Aorta (tissue), 5 donors: ENCODE results near the gene OR10H5. TPM values are rescaled to one million over a fixed set of nuclear protein-coding genes. Genes with fewer than 3 reads are reported as not detected.
"Not testable (repeated sequence)": the region's sequence is repeated elsewhere in the genome, so short reads cannot be mapped to it uniquely, and the experiment has no call there.

Experiments used
- ATAC-seq: fragments of 200-7000 bp; cut with Tn5 transposase; one replicate; pipeline ENCODE4 v1.9.1; 2022; ENCODE audit warnings: moderate library complexity; ENCODE audit not compliant: low FRiP score
- DNase-seq, 2 donors: peaks; one replicate each; pipeline ENCODE4 v3.0.0-alpha.2; 2020
- H3K27ac ChIP-seq, 2 donors: one replicate each; pipeline ENCODE4 v1.5.1; 2013; ENCODE audit warnings: low read length in 2 of 2, mild to moderate bottlenecking in 2 of 2, moderate library complexity in 2 of 2, control low read depth in 1 of 2, inconsistent platforms in 1 of 2, low read depth in 1 of 2
- H3K27me3 ChIP-seq, 2 donors: one replicate each; pipeline ENCODE4 v1.6.1; 2013; ENCODE audit warnings: control low read depth in 1 of 2, low read length in 1 of 2, mild to moderate bottlenecking in 1 of 2, moderate library complexity in 1 of 2; ENCODE audit not compliant: insufficient read depth in 2 of 2, control insufficient read depth in 1 of 2
- H3K36me3 ChIP-seq, 2 donors: one replicate each; pipeline ENCODE4 v1.6.1; 2013; ENCODE audit warnings: control low read depth in 1 of 2, low read length in 1 of 2, mild to moderate bottlenecking in 1 of 2; ENCODE audit not compliant: insufficient read depth in 2 of 2, control insufficient read depth in 1 of 2
- H3K4me1 ChIP-seq, 2 donors: one replicate each; pipeline ENCODE4 v1.6.1; 2013; ENCODE audit warnings: low read length in 2 of 2, control low read depth in 1 of 2, mild to moderate bottlenecking in 1 of 2, moderate library complexity in 1 of 2; ENCODE audit not compliant: insufficient read depth in 2 of 2, control insufficient read depth in 1 of 2
- H3K4me3 ChIP-seq, 2 donors: one replicate each; pipeline ENCODE4 v1.5.1; 2013; ENCODE audit warnings: low read length in 2 of 2, control low read depth in 1 of 2, mild to moderate bottlenecking in 1 of 2
- H3K9me3 ChIP-seq: one replicate; pipeline ENCODE4 v1.6.1; 2013; ENCODE audit warnings: mild to moderate bottlenecking, low read length; ENCODE audit not compliant: control insufficient read depth
- WGBS, 2 donors: extraction: QIAGEN DNeasy Blood & Tissue Kit; methylation state at CpG; one replicate each; pipeline ENCODE4 v1.1.7; 2013; 5-methylcytosine and 5-hydroxymethylcytosine counted together
- intact Hi-C, 2 donors: fragments of 100-400 bp; cut with DNase I; formaldehyde crosslinking; loops; one replicate each; pipeline versions ENCODE4 v1.14.2 to v1.15.0; 2022
- polyA plus RNA-seq, 2 donors: library from polyadenylated mRNA; stranded (reverse); fragments of 200-250 nt; gene quantifications; one replicate each; pipeline ENCODE4 v1.2.3, GENCODE V29; 2013
- total RNA-seq, 2 donors: library from RNA; stranded (reverse); fragmentation: NEBNext Ultra II Directional; extraction: Animal tissue kit (Norgen Biotek cat#: 25700); gene quantifications; one replicate each; pipeline ENCODE4 v1.2.1, GENCODE V29; 2021
- donor health status: healthy with polysubstance abuse.
- donor health status: Bipolar disorder and iron deficiency.
- donor health status: DM: no; HTN: no; CAD: no.
- donor health status: DM: no; HTN: no; CAD: no.
- donor health status: DM: yes; HTN: yes; CAD: no.

OR10H5 gene
- total and polyA plus RNA-seq, 4 donors, result not detected

DNA sequence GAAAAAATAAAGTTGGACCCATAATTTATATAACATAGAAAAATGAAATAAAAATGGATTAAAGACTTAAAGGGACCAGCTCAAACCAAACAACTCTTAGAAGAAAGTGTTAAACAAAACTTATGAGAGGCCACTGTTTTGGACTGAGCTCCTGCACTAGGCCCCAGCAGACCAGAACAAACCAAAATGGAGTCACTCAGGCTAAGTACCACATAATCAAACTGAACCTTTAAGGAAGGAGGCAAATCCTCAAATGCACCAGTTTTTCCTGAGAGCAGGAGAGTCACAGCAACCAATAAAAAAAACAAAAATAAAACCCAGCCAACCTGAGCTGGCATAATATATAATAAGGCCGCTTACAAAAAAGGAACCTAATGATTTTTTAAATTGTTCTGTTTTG lies 38.3 kb downstream of the OR10H5 start:
- ATAC-seq (no peak), DNase-seq (no peak)
- no peak overlapping the region for H3K27ac ChIP-seq
- H3K4me1 ChIP-seq, result no peaks in the 10 kb centered on the region
- H3K36me3 ChIP-seq, result no peaks in the 10 kb centered on the region
- intact Hi-C loops, result no loop called here
- no peak overlapping the region for H3K4me3 ChIP-seq
- no peaks in the 10 kb centered on the region for H3K27me3 ChIP-seq
- WGBS, 2 donors, result 43 to 100% methylated on average over 1 of the region's 1 CpG
- H3K9me3 ChIP-seq, result no peaks in the 10 kb centered on the region

DNA sequence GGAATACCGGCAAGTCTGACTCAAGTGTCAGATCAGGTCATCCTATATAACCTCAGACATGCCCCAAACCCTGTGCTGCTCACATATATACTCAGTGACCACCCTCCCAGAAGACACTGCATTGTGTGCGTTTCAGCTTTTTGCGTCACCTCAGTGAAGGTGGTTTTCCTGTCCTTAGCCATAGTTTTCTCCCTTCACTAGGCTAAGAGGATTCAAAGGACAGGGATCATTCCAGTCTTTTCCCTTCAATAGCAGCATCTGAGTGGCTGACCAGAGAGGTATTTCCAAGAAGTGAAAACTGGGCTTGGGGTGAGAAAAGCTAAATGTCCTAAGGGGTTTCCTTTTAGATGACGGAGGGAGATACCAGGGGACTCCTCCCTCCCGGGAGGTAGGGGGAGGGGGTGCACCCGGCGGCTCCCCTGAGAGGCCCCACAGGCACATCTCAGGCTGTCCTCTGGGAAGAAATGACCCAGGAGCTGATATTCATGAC lies 40.7 kb downstream of the OR10H5 start:
- H3K27me3 ChIP-seq, result no peaks in the 10 kb centered on the region
- H3K9me3 ChIP-seq, result no peaks in the 10 kb centered on the region
- no peaks in the 10 kb centered on the region for H3K36me3 ChIP-seq
- H3K4me1 ChIP-seq, result no peaks in the 10 kb centered on the region
- 57 to 78% methylated on average over 7 of the region's 7 CpGs for WGBS, 2 donors
- ATAC-seq, result no peak
- no peak overlapping the region for H3K27ac ChIP-seq
- no peak for DNase-seq
- H3K4me3 ChIP-seq, result no peak overlapping the region
- intact Hi-C loops, result no loop called here

DNA sequence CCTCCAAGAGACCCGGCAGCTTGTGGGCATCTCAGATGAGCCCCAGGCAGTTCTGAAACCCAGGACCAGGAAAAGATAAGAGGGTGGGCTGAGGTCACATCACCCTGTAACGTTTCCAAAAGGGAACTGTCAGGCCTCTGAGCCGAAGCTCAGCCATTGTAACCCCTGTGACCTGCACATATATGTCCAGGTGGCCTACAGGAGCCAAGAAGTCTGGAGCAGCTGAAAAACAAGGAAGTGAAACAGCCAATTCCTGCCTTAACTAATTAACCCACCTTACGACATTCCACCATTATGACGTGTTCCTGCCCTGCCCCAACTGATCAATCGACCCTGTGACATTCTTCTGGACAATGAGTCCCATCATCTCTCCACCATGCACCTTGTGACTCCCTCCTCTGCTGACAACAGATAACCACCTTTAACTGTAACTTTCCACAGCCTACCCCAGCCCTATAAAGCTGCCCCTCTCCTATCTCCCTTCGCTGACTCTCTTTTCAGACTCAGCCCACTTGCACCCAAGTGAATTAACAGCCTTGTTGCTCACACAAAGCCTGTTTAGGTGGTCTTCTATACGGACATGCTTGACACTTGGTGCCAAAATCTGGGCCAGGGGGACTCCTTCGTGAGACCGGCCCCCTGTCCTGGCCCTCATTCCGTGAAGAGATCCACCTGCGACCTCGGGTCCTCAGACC lies 41.3 kb downstream of the OR10H5 start:
- DNase-seq, H3K36me3 ChIP-seq, H3K4me3 ChIP-seq, H3K4me1 ChIP-seq, ATAC-seq, H3K27me3 ChIP-seq, H3K27ac ChIP-seq, intact Hi-C loops, H3K9me3 ChIP-seq: not testable (repeated sequence)
- WGBS, 2 donors, result 59 to 72% methylated on average over 13 of the region's 13 CpGs

DNA sequence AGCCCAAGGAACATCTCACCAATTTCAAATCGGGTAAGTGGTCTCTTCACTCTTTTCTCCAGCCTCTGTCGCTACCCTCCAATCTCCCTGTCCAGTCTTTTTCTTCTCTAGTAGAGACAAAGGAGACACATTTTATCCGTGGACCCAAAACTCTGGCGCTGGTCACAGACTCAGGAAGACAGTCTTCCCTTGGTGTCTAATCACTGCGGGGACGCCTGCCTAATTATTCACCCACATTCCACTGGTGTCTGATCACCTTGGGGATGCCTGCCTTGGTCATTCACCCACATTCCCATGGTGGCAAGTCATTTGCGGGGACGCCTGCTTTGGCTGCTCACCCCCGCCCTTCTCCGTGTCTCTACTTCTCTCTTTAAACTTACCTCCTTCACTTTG lies 41.8 kb downstream of the OR10H5 start:
- no peaks in the 10 kb centered on the region for H3K4me1 ChIP-seq
- WGBS, 2 donors, result 87 to 88% methylated on average over 10 of the region's 10 CpGs

DNA sequence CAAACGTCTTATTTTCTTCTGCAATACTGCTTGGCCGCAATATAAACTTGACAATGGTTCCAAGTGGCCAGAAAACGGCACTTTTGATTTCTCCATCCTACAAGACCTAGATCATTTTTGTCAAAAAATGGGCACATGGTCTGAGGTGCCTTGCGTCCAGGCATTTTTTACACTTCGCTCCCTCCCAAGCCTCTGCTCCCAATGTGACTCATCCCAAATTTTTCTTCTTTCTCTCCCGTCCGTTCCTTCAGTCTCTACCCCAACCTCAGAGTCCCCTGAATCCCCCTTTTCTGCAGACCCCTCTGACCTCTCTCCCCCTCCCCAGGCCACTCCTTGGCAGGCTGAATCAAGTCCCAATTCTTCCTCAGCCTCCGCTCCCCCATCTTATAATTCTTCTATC lies 42.3 kb downstream of the OR10H5 start:
- Histone ChIP-seq H3K4me1 (no peaks in the 10 kb centered on the region), H3K27me3 (no peaks in the 10 kb centered on the region), H3K4me3 (no peak overlapping the region), H3K9me3 (no peaks in the 10 kb centered on the region), H3K27ac (no peak overlapping the region), H3K36me3 (no peaks in the 10 kb centered on the region)
- no peak for ATAC-seq
- WGBS, 2 donors, result 79 to 87% methylated on average over 8 of the region's 8 CpGs
- DNase-seq, result no peak
- intact Hi-C loops, result no loop called here

More for the DNA sequence above, 41.8 kb downstream of the OR10H5 start:
- Histone ChIP-seq H3K27me3 (no peaks in the 10 kb centered on the region), H3K36me3 (no peaks in the 10 kb centered on the region), H3K4me3 (no peak overlapping the region), H3K27ac (no peak overlapping the region), H3K9me3 (no peaks in the 10 kb centered on the region)
- intact Hi-C loops, result no loop called here
- no peak for DNase-seq
- no peak for ATAC-seq

DNA sequence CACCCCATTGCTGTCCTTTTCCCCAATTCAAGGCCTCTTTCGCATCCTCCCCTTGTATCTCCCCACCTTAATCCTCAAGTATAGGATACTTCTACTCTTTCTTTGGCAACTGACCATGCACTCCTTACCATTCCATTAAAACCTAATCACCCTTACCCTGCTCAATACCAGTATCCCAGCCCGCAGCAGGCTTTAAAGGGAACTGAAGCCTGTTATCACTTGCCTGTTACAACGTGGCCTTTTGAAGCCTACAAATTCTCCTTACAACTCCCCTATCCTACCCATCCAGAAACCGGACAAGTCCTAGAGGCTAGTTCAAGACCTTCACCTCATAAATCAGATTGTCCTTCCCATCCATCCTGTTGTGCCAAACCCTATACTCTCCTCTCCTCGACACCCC lies 44.2 kb downstream of the OR10H5 start:
- no peak overlapping the region for H3K27ac ChIP-seq
- H3K36me3 ChIP-seq, result no peaks in the 10 kb centered on the region
- ATAC-seq, result no peak
- H3K27me3 ChIP-seq, result no peaks in the 10 kb centered on the region
- WGBS, 2 donors, result 80 to 84% methylated on average over 5 of the region's 5 CpGs
- H3K4me3 ChIP-seq, result no peak overlapping the region
- intact Hi-C loops, result no loop called here
- no peak for DNase-seq
- H3K9me3 ChIP-seq, result no peaks in the 10 kb centered on the region
- H3K4me1 ChIP-seq, result no peaks in the 10 kb centered on the region

DNA sequence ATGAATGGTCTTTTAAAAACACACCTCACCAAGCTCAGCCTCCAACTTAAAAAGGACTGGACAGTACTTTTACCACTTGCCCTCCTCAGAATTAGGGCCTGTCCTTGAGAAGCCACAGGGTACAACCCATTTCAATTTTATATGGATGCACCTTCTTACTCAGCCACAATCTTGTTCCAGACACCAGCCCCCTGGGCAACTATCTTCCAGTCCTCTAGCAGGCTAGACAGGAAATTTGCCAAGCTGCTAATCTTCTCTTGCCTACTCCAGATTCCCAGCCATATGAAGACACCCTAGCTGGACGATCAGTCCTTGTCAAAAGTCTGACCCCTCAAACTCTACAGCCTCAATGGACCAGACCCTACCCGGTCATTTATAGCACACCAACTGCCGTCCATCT lies 46.8 kb downstream of the OR10H5 start:
- H3K36me3 ChIP-seq, H3K4me3 ChIP-seq, intact Hi-C loops, DNase-seq, H3K27ac ChIP-seq, H3K27me3 ChIP-seq, H3K9me3 ChIP-seq, H3K4me1 ChIP-seq, ATAC-seq: not testable (repeated sequence)
- 93 to 94% methylated on average over 3 of the region's 3 CpGs for WGBS, 2 donors

DNA sequence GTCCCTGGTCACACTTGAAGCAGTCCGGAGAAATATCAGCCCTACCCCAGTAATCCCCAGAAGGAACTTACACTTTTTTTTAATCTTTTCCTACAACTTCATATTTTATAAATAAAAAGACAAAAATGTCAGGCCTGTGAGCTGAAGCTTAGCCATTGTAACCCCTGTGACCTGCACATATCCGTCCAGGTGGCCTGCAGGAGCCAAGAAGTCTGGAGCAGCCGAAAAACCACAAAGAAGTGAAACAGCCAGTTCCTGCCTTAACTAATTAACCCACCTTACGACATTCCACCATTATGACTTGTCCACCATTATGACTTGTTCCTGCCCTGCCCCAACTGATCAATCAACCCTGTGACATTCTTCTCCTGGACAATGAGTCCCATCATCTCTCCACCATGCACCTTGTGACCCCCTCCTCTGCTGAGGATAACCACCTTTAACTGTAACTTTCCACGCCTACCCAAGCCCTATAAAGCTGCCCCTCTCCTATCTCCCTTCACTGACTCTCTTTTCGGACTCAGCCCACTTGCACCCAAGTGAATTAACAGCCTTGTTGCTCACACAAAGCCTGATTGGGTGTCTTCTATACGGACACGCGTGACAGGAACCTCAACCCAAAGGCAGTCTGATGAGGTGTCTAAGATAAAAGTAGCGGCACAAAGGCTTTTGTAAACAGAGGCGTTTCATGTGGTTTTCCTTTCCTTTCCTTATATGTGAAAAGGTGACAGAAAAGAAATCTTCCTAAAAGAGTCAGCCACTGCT lies 48.3 kb downstream of the OR10H5 start:
- ATAC-seq, H3K9me3 ChIP-seq, DNase-seq, H3K4me1 ChIP-seq, H3K27me3 ChIP-seq, H3K36me3 ChIP-seq: not testable (repeated sequence)
- intact Hi-C loops, result loop anchor here in 1 of 2 donors (2.0 kb wide), 1 partner anchor 349 kb away; the partner anchor contains the start of gene FAM32A
- Histone ChIP-seq H3K4me3 (peak overlapping the region; percentile 39 to 42), H3K27ac (peak overlapping the region in 1 of 2 donors; percentile 84)
- 44 to 46% methylated on average over 11 of the region's 11 CpGs for WGBS, 2 donors
